ENCODE results near the gene NLRX1.
"Not testable (repeated sequence)": the region's sequence is repeated elsewhere in the genome, so short reads cannot be mapped to it uniquely, and the experiment has no call there.

NLRX1 gene

DNA sequence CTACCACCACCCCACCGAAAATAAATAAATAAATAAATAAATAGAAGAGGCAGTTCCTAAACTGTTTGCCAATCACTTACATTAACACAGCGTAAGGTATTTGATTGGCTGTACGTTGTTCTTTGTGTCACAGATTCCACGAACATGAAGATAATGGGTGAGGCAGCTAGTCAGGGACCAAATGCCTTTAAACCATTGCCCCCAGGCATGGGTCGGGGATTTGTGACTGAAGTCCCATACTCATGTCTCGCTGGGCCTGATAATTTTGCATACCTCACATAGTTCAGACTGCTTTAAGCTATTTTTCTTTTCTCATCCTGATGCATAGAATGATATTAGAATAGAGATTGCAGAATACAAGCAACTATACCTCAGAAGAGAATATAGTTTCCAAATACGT, 34.0 kb downstream of the NLRX1 start:
- in situ Hi-C loops (cut with HindIII; ENCODE audit: low pct_ligation_motif_present, low pct_unique_long_range_greater_than_20kb, low sequenced_read_pairs), result no loop called here
- no peak for DNase-seq

GRCh38 chr11:119204066-119204465, 35.5 kb downstream of the NLRX1 start:
- in situ Hi-C loops (cut with HindIII; ENCODE audit: low pct_ligation_motif_present, low pct_unique_long_range_greater_than_20kb, low sequenced_read_pairs), result no loop called here
- no peak for DNase-seq

DNA sequence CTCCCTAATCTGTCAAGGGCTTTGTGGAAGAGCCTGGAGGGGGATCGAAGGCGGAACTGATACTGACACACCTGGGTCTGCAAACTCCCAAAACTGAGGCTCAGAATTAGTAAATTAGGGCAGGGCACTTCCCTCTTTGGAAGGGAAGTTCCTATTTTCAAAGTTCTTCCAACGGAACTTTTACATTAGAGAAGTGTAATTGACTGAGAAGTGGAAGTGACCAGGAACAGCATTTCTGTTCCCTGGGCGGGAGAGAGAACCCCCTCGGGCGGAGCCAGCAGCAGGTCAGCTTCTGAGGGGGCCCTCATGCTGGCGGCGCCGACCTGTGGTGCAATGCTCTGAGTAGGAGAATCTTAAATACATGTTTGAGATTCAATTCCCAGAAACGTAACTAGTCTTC, 36.6 kb downstream of the NLRX1 start:
- in situ Hi-C loops (cut with HindIII; ENCODE audit: low pct_ligation_motif_present, low pct_unique_long_range_greater_than_20kb, low sequenced_read_pairs), result no loop called here
- DNase-seq, result no peak

GRCh38 chr11:119205574-119206510, 37.3 kb downstream of the NLRX1 start, which contains the start of gene CBL:
Gene CBL, plus strand, starts transcription at chr11:119206339. Its CDS starts 79 bp downstream, at chr11:119206418.
- in situ Hi-C loops (cut with HindIII; ENCODE audit: low pct_ligation_motif_present, low pct_unique_long_range_greater_than_20kb, low sequenced_read_pairs), result no loop called here
- peak; percentile 86 for DNase-seq

DNA sequence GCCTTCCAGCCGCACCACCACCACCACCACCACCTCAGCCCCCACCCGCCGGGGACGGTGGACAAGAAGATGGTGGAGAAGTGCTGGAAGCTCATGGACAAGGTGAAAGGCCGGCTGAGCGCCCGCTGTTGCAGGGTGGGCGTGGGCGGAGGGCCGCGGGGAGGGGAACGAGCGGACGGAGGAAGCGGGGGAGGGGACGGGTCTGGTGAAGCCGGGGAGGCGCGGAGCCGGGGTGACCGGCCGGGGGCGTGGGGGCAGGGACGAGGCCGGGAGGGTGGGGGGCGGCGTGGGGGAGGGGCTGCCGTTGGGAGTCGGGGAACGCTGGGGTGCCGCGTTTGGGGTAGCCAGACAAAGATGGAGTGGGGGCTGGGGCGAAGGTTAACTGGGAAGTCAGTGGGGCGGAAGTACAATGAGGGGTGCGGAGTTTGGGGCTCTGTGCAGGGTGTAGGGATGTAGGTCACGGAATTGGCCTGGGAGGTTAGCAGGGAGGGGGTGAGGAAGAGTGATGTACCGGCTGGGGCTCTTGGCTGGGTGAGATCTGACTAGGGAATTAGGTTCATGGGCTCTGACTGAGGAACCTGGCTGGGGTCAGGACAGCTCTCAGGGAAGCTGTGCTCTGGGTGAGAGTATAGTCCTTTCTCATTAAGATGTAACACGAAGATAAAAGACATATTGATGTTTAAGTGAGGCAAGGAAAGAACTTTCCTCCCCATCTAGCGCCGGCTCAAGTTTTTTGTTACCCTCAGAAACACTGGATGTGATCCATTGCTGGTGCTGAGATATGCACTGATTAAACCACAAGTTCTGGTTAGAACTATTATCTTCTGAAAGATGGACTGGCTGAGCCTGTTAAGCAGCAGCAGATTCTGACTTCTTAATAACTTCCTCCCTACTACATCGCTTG, 38.2 kb downstream of the NLRX1 start:
- in situ Hi-C loops (cut with HindIII; ENCODE audit: low pct_ligation_motif_present, low pct_unique_long_range_greater_than_20kb, low sequenced_read_pairs), result no loop called here
- peak; percentile 16 for DNase-seq

DNA sequence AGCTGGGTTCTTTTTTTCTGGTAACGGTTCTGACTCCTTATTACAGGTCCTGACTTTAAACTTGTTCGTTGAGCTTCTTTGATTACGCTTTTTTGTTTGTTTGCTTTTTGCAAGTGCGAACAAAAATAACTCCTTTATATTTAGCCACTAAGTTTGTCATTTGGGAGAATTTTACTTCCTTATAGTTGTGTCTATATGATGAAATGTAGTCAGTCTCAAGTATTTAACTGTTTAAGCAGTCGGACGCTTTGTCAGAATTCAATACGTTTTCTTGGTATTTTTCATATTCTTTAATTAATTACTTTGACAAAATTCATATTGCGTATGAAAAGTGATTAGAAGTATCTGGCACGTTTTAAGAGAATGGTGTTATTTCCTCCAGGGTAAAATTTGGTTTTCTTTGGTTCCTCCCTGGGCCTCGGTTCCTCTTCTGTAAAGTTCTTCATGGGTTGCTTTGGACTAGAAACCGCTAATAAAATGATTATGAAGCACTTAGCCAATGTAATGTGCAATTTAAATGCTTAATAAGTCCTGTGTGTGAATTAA, 39.0 kb downstream of the NLRX1 start:
- in situ Hi-C loops (cut with HindIII; ENCODE audit: low pct_ligation_motif_present, low pct_unique_long_range_greater_than_20kb, low sequenced_read_pairs), result no loop called here

GRCh38 chr11:119209186-119209585, 40.7 kb downstream of the NLRX1 start:
- in situ Hi-C loops (cut with HindIII; ENCODE audit: low pct_ligation_motif_present, low pct_unique_long_range_greater_than_20kb, low sequenced_read_pairs), result no loop called here
- no peak for DNase-seq

More for the DNA sequence above, 39.0 kb downstream of the NLRX1 start:
- DNase-seq, result no peak

DNA sequence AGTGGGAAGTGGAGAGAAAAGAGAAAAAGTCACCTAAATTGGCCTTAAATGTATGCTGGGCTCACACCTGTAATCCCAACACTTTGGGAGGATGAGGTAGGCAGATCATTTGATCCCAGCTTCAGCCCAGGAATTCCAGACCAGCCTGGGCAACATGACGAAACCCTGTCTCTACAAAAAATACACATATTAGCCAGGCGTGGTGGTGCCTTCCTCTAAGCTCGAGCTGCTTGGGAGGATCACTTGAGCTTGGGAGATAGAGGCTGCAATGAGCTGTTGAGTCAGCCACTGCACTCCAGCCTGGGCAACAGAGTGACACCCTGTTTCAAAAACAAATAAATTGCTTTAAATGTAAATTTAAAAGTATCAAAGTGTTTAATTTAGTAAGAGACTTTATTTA, 41.5 kb downstream of the NLRX1 start:
- in situ Hi-C loops (cut with HindIII; ENCODE audit: low pct_ligation_motif_present, low pct_unique_long_range_greater_than_20kb, low sequenced_read_pairs), result no loop called here

DNA sequence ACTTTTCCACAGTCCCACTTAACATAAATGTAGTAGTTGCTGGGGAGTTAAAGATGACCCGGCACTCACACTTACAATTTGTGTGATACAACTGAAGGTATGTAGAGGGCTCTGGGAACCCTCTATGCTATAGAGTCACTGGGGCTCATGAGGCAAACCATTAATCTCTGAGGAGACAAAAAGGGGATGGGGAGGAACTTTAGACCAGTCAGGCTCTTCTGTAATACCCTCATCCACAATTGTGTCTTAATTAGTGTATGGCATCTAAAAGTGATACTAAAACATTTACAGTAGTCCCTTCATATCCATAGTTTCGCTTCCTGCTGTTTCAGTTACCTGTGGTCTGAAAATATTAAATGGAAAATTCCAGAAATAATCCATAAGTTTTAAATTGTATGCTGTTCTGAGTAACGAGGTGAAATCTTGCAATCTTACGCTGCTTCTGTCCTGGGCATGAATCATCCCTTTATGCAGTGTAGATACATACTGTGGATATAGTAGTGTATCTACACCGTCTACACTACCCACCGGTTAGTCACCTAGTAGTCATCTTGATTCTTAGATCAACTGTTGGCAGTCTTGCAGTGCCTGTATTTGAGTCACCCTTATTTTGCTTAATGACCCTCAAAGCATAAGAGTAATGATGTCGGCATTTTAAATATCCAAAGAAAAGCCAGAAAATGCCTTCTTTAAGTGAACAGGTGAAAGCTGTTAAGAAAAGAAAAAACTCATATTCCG, 49.8 kb downstream of the NLRX1 start:
- DNase-seq, result peak; percentile 86
- in situ Hi-C loops (cut with HindIII; ENCODE audit: low pct_ligation_motif_present, low pct_unique_long_range_greater_than_20kb, low sequenced_read_pairs), result no loop called here

More for the DNA sequence above, 41.5 kb downstream of the NLRX1 start:
- DNase-seq, result no peak

- in situ Hi-C loops (cut with HindIII; ENCODE audit: low pct_ligation_motif_present, low pct_unique_long_range_greater_than_20kb, low sequenced_read_pairs), result no loop called here
- DNase-seq, result no peak
These were observed 53.8 kb downstream of the NLRX1 start for GRCh38 chr11:119222308-119222707.

- in situ Hi-C loops (cut with HindIII; ENCODE audit: low pct_ligation_motif_present, low pct_unique_long_range_greater_than_20kb, low sequenced_read_pairs), result no loop called here
These were observed 54.4 kb downstream of the NLRX1 start for GRCh38 chr11:119222891-119223290.

DNA sequence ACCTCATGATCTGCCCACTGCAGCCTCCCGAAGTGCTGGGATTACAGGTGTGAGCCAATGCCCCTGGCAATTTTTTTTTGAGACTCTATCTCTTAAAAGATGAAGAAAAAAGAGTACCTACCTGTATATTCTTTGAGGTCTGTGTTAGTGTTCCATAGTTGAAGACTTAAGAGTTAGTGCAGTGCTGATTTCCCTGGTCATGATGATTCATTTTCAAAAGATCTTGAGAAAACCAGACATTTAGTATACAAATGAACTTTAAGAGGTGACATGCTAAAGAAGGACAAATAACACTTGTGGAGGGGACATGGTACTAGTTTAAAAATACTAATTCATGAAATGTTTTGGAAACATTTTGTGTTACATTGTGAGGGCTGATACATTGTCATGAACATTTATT, 55.3 kb downstream of the NLRX1 start:
- in situ Hi-C loops (cut with HindIII; ENCODE audit: low pct_ligation_motif_present, low pct_unique_long_range_greater_than_20kb, low sequenced_read_pairs), result no loop called here
- DNase-seq, result no peak

More at GRCh38 chr11:119222891-119223290, 54.4 kb downstream of the NLRX1 start:
- DNase-seq, result no peak

GRCh38 chr11:119228535-119229287, 60.2 kb downstream of the NLRX1 start:
- in situ Hi-C loops (cut with HindIII; ENCODE audit: low pct_ligation_motif_present, low pct_unique_long_range_greater_than_20kb, low sequenced_read_pairs); DNase-seq: not testable (repeated sequence)

DNA sequence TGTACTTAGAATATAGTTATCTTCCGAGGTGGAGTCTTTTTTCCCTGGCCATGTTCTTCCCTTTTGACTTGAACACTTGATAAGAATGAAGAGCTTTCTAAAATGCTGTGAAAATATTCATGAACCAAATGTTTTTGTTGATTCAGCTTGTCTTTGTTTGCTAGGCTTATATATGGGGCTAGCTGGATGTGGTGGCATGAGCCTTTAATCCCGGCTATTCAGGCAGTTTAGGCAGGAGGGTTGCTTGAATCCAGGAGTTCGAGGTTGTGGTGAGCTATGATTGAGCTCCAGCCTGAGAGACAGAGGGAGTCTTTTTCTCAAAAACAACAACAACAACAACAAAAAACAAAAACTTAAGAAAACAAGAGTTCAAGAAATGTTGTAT, 60.8 kb downstream of the NLRX1 start:
- no peak for DNase-seq

GRCh38 chr11:119229741-119230140, 61.2 kb downstream of the NLRX1 start:
- in situ Hi-C loops (cut with HindIII; ENCODE audit: low pct_ligation_motif_present, low pct_unique_long_range_greater_than_20kb, low sequenced_read_pairs), result no loop called here
- DNase-seq, result no peak

More for the DNA sequence above, 60.8 kb downstream of the NLRX1 start:
- in situ Hi-C loops (cut with HindIII; ENCODE audit: low pct_ligation_motif_present, low pct_unique_long_range_greater_than_20kb, low sequenced_read_pairs), result no loop called here

Measured in ACHN (cell line).